OCI-LY3 (cell line): ENCODE results near the gene LRP1B.

Experiments used
- H2AFZ ChIP-seq: fragments of 200-600, 300-600 bp; shearing (Covaris generic); 2 replicates; pipeline ENCODE4 v1.6.0; 2014; ENCODE audit warnings: antibody characterized with exemption, low read depth, low read length
- H3K27ac ChIP-seq: fragments of 200-600, 300-600 bp; sonication (generic); 2 replicates; pipeline ENCODE4 v1.5.1; 2014; ENCODE audit warnings: mild to moderate bottlenecking, low read length, moderate library complexity, mixed read lengths
- H3K27me3 ChIP-seq: fragments of 200-600, 300-600 bp; sonication (generic); 2 replicates; pipeline ENCODE4 v1.6.1; 2014; ENCODE audit warnings: low read depth, low read length, mixed read lengths
- H3K36me3 ChIP-seq: fragments of 200-600, 300-600 bp; sonication (generic); replicated peaks from 2 replicates; pipeline ENCODE3; 2014; ENCODE audit warnings: low read depth, low read length, mixed read lengths
- H3K4me1 ChIP-seq: fragments of 300-600, 200-600 bp; sonication (generic); 2 replicates; pipeline ENCODE4 v1.6.1; 2014; ENCODE audit warnings: low read length, mixed read lengths
- H3K4me2 ChIP-seq: fragments of 200-600, 300-600 bp; sonication (generic); 2 replicates; pipeline ENCODE4 v1.6.1; 2014; ENCODE audit warnings: low read length, mixed read lengths
- H3K4me3 ChIP-seq: fragments of 300-600, 200-600 bp; sonication (generic); 2 replicates; pipeline ENCODE4 v1.5.1; 2014; ENCODE audit warnings: antibody characterized with exemption, mild to moderate bottlenecking, low read length, moderate library complexity
- H3K79me2 ChIP-seq: fragments of 300-600, 200-600 bp; shearing (Covaris generic); 2 replicates; pipeline ENCODE4 v1.6.1; 2014; ENCODE audit warnings: mild to moderate bottlenecking, low read length, mixed read lengths
- H3K9ac ChIP-seq: fragments of 300-600, 200-600 bp; shearing (Covaris generic); 2 replicates; pipeline ENCODE4 v1.6.0; 2014; ENCODE audit warnings: mild to moderate bottlenecking, low read length, moderate library complexity
- H3K9me3 ChIP-seq: fragments of 200-600, 300-600 bp; shearing (Covaris generic); 2 replicates; pipeline ENCODE4 v1.6.1; 2014; ENCODE audit warnings: low read length, mixed read lengths; ENCODE audit not compliant: insufficient read depth
- H4K20me1 ChIP-seq: fragments of 200-600, 300-600 bp; sonication (generic); 2 replicates; pipeline ENCODE4 v1.6.1; 2016; ENCODE audit warnings: low read length, mixed read lengths; ENCODE audit not compliant: insufficient read depth
- EZH2phosphoT487 ChIP-seq: fragments of 200-600 bp; shearing (Covaris generic); IDR thresholded peaks from 2 replicates; pipeline ENCODE4 v1.6.1; 2018; ENCODE audit warnings: antibody characterized with exemption, mixed run types, low read depth
- TF ChIP-seq, protein P1 (sequence below): fragments of 200-600, 300-600 bp; sonication (generic); IDR thresholded peaks from 2 replicates; pipeline ENCODE4 v1.5.1; 2014; ENCODE audit warnings: antibody characterized with exemption, low read length, low read depth

Gene LRP1B

GRCh38 chr2:140680862-140681261, 1450.0 kb downstream of the LRP1B start:
- no peaks in the 10 kb centered on the region for H4K20me1 ChIP-seq
- H2AFZ ChIP-seq, result no peak overlapping the region
- H3K79me2 ChIP-seq, result no peaks in the 10 kb centered on the region
- H3K27ac ChIP-seq, result no peak overlapping the region
- no peak overlapping the region for H3K4me2 ChIP-seq
- no peak overlapping the region for H3K4me3 ChIP-seq
- H3K36me3 ChIP-seq, result no peaks in the 10 kb centered on the region
- no peak overlapping the region for H3K9ac ChIP-seq
- peaks cover 4% of the 10 kb centered on the region for H3K4me1 ChIP-seq
- H3K9me3 ChIP-seq, result no peaks in the 10 kb centered on the region
- TF ChIP-seq, protein P1, sequence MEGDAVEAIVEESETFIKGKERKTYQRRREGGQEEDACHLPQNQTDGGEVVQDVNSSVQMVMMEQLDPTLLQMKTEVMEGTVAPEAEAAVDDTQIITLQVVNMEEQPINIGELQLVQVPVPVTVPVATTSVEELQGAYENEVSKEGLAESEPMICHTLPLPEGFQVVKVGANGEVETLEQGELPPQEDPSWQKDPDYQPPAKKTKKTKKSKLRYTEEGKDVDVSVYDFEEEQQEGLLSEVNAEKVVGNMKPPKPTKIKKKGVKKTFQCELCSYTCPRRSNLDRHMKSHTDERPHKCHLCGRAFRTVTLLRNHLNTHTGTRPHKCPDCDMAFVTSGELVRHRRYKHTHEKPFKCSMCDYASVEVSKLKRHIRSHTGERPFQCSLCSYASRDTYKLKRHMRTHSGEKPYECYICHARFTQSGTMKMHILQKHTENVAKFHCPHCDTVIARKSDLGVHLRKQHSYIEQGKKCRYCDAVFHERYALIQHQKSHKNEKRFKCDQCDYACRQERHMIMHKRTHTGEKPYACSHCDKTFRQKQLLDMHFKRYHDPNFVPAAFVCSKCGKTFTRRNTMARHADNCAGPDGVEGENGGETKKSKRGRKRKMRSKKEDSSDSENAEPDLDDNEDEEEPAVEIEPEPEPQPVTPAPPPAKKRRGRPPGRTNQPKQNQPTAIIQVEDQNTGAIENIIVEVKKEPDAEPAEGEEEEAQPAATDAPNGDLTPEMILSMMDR, result no peak
- no peak for TF ChIP-seq EZH2phosphoT487
- H3K27me3 ChIP-seq, result no peaks in the 10 kb centered on the region

DNA sequence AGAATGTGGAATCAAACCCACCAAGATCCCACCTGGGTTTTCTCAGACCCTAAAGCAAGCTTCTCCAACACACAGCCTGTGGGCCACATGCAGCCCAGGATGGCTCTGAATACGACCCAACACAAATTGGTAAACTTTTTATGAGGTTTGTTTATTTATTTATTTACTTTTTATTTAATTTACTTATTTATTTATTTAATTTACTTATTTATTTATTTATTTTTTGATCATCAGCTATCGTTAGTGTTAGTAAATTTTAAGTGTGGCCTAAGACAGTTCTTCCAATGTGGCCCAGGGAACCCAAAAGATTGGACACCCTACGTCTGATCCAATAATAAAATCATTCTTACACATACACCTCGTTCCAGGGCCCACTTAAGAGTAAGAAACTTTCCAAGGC, 1451.1 kb downstream of the LRP1B start:
- Histone ChIP-seq H3K79me2 (no peaks in the 10 kb centered on the region), H3K4me2 (no peak overlapping the region), H3K36me3 (no peaks in the 10 kb centered on the region), H3K9ac (no peak overlapping the region), H3K27me3 (no peaks in the 10 kb centered on the region), H2AFZ (no peak overlapping the region), H3K27ac (no peak overlapping the region), H3K4me1 (no peaks in the 10 kb centered on the region), H3K4me3 (no peak overlapping the region), H3K9me3 (no peaks in the 10 kb centered on the region), H4K20me1 (no peaks in the 10 kb centered on the region)
- TF ChIP-seq EZH2phosphoT487, result no peak
- TF ChIP-seq, protein P1, result no peak

DNA sequence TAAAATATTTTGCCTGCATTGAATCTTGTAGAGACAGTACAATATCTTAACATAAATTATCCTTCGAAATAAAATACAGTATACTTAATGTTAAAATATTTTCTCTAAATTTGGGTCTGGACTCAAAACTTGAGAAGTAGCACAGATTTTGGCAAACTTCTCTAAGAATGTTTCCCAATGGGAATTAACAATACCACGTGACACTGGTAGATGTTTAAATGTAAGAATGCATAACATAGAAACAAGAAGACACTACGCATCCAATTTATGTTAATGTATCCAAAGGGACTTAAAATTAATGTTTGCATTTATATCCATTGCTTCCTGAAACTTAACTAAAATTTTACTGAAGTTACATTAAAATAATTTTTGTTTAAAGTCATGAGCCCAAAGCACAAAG, 1460.9 kb downstream of the LRP1B start:
- Histone ChIP-seq H3K79me2 (no peaks in the 10 kb centered on the region), H3K36me3 (no peaks in the 10 kb centered on the region), H2AFZ (no peak overlapping the region), H3K9me3 (no peaks in the 10 kb centered on the region), H3K9ac (no peak overlapping the region), H4K20me1 (no peaks in the 10 kb centered on the region), H3K27ac (no peak overlapping the region), H3K4me1 (peaks cover 10% of the 10 kb centered on the region), H3K4me3 (no peak overlapping the region), H3K4me2 (no peak overlapping the region), H3K27me3 (no peaks in the 10 kb centered on the region)
- TF ChIP-seq, protein P1, result no peak
- no peak for TF ChIP-seq EZH2phosphoT487

- H3K9ac ChIP-seq, result no peak overlapping the region
- H3K36me3 ChIP-seq, result no peaks in the 10 kb centered on the region
- no peaks in the 10 kb centered on the region for H3K79me2 ChIP-seq
- no peak overlapping the region for H3K27ac ChIP-seq
- H3K4me3 ChIP-seq, result no peak overlapping the region
- no peaks in the 10 kb centered on the region for H3K27me3 ChIP-seq
- TF ChIP-seq EZH2phosphoT487, result no peak
- TF ChIP-seq, protein P1, result no peak
- no peak overlapping the region for H3K4me2 ChIP-seq
- no peaks in the 10 kb centered on the region for H3K9me3 ChIP-seq
- H2AFZ ChIP-seq, result no peak overlapping the region
- H3K4me1 ChIP-seq, result peaks cover 10% of the 10 kb centered on the region
- no peaks in the 10 kb centered on the region for H4K20me1 ChIP-seq
Observed at GRCh38 chr2:140667203-140667602, 1463.6 kb downstream of the LRP1B start.
